ENCODE data around the gene LAGE3. TPM values are rescaled to one million over a fixed set of nuclear protein-coding genes. Genes with fewer than 3 reads are reported as not detected.

Gene LAGE3
- total and polyA plus RNA-seq, 2 experiments from 2014 or later = 71.2 to 71.4 TPM

- H3K36me3 ChIP-seq = no peaks in the 10 kb centered on the region
- DNase-seq (ENCODE audit: low read depth in 1 of 2, low spot score in 1 of 2) = no peak
- no peak overlapping the region for H3K4me3 ChIP-seq
- no peaks in the 10 kb centered on the region for H3K27me3 ChIP-seq
- no peak overlapping the region for H3K27ac ChIP-seq
- H3K4me1 ChIP-seq (ENCODE audit: low read depth) = no peaks in the 10 kb centered on the region
- no peaks in the 10 kb centered on the region for H3K9me3 ChIP-seq (ENCODE audit: low read depth)
- TF ChIP-seq, protein P1, sequence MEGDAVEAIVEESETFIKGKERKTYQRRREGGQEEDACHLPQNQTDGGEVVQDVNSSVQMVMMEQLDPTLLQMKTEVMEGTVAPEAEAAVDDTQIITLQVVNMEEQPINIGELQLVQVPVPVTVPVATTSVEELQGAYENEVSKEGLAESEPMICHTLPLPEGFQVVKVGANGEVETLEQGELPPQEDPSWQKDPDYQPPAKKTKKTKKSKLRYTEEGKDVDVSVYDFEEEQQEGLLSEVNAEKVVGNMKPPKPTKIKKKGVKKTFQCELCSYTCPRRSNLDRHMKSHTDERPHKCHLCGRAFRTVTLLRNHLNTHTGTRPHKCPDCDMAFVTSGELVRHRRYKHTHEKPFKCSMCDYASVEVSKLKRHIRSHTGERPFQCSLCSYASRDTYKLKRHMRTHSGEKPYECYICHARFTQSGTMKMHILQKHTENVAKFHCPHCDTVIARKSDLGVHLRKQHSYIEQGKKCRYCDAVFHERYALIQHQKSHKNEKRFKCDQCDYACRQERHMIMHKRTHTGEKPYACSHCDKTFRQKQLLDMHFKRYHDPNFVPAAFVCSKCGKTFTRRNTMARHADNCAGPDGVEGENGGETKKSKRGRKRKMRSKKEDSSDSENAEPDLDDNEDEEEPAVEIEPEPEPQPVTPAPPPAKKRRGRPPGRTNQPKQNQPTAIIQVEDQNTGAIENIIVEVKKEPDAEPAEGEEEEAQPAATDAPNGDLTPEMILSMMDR (IDR thresholded peaks at IDR 0.05; ENCODE audit: low read depth, low read length) = no peak
Observed at GRCh38 chrX:154449618-154450017, 29.5 kb downstream of the LAGE3 start.

DNA sequence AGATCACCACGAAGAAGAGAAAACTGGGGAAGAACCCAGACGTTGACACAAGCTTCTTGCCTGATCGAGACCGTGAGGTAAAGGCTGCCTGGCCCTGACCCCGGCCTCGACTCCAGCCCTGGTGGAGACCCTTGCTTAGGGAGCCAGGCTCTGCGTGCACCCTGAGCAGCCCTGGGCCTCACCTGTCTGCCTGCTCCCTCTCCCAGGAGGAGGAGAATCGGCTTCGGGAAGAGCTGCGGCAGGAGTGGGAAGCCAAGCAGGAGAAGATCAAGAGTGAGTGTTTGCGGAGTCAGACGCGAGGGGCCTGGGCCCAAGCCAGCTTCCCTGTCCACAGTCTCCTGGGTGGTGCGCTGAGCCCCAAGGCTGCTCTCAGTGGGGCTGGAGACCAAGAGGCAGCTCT is 30.6 kb downstream of the LAGE3 start:
- no peak for DNase-seq (ENCODE audit: low read depth in 1 of 2, low spot score in 1 of 2)
- Histone ChIP-seq H3K9me3 (ENCODE audit: low read depth) (no peaks in the 10 kb centered on the region), H3K36me3 (no peaks in the 10 kb centered on the region), H3K4me1 (ENCODE audit: low read depth) (no peaks in the 10 kb centered on the region), H3K4me3 (no peak overlapping the region), H3K27me3 (no peaks in the 10 kb centered on the region), H3K27ac (no peak overlapping the region)
- TF ChIP-seq, protein P1 (IDR thresholded peaks at IDR 0.05; ENCODE audit: low read depth, low read length) = no peak

DNA sequence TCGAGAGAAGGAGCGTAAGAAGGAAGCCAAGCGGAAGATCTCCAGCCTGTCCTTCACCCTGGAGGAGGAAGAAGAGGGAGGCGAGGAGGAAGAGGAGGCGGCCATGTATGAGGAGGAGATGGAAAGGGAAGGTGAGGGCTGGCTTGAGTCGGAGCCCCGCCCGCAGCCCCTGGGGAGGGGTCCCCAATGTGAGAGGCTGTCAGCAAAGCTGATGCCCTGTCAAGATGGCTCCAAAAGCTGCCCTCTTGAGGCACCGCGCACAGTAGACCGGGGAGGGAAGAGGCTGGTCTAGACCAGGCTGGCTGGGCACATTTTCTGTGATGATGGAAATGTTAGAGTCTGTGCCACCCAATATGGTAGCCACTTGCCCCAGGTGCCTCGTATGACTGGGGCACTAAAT is 32.7 kb downstream of the LAGE3 start:
- TF ChIP-seq, protein P1 (IDR thresholded peaks at IDR 0.05; ENCODE audit: low read depth, low read length) = no peak
- no peak overlapping the region for H3K27ac ChIP-seq
- H3K9me3 ChIP-seq (ENCODE audit: low read depth) = no peaks in the 10 kb centered on the region
- no peak for DNase-seq (ENCODE audit: low read depth in 1 of 2, low spot score in 1 of 2)
- H3K4me1 ChIP-seq (ENCODE audit: low read depth) = no peaks in the 10 kb centered on the region
- H3K36me3 ChIP-seq = no peaks in the 10 kb centered on the region
- H3K27me3 ChIP-seq = no peaks in the 10 kb centered on the region
- H3K4me3 ChIP-seq = no peak overlapping the region

DNA sequence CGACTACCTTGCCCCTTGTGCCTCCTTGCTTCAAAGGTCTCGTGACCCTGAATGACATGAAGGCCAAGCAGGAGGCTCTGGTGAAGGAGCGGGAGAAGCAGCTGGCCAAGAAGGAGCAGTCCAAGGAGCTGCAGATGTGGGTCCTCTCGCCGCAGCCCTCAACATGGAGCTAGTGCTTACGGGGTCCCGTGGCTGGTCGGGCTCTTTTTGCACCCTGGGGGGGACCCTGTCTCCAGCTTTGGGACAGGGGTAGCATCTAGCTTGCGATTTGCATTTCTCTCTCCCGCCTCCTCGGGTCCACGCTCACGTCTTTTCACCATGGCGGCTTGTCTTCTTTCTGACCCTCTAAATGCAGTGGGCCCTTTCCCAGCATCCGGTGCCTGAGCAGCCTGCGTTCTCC is 33.3 kb downstream of the LAGE3 start:
- H3K9me3 ChIP-seq (ENCODE audit: low read depth) = no peaks in the 10 kb centered on the region
- H3K36me3 ChIP-seq = no peaks in the 10 kb centered on the region
- TF ChIP-seq, protein P1 (IDR thresholded peaks at IDR 0.05; ENCODE audit: low read depth, low read length) = no peak
- no peak overlapping the region for H3K27ac ChIP-seq
- H3K4me1 ChIP-seq (ENCODE audit: low read depth) = no peaks in the 10 kb centered on the region
- no peak overlapping the region for H3K4me3 ChIP-seq
- no peaks in the 10 kb centered on the region for H3K27me3 ChIP-seq
- DNase-seq (ENCODE audit: low read depth in 1 of 2, low spot score in 1 of 2) = no peak

- TF ChIP-seq, protein P1 (IDR thresholded peaks at IDR 0.05; ENCODE audit: low read depth, low read length) = no peak
- Histone ChIP-seq H3K4me3 (peak overlapping the region; percentile 60), H3K27me3 (no peaks in the 10 kb centered on the region), H3K4me1 (ENCODE audit: low read depth) (no peaks in the 10 kb centered on the region), H3K27ac (no peak overlapping the region), H3K9me3 (ENCODE audit: low read depth) (no peaks in the 10 kb centered on the region), H3K36me3 (no peaks in the 10 kb centered on the region)
- no peak for DNase-seq (ENCODE audit: low read depth in 1 of 2, low spot score in 1 of 2)
Observed at GRCh38 chrX:154444755-154445246, 34.3 kb downstream of the LAGE3 start.

Measured in cardiac muscle cell (in vitro differentiated cells and primary cell).